GM12878 (cell line): ENCODE measurements around the gene COL6A3. TPM values are rescaled to one million over a fixed set of nuclear protein-coding genes. Genes with fewer than 3 reads are reported as not detected.

Experiments
- ATAC-seq: fragments of 200-7000 bp; cut with Tn5 transposase; 3 replicates; pipeline ENCODE4 v1.9.1; 2020; ENCODE audit warnings: mild to moderate bottlenecking, moderate library complexity
- BruUV-seq: library from RNA; stranded (reverse); fragments of 400-500 nt; replicated peaks from 2 replicates; lab custom pipeline; 2021; lab: Mats Ljungman, UMichigan
- CTCF ChIA-PET: fragments of 300-600 bp; sonication (Branson Sonifier 250); formaldehyde crosslinking; extraction: SDS; loops from one replicate; lab custom pipeline; 2021; ENCODE audit warnings: inconsistent platforms; lab: Yijun Ruan, JAX
- POLR2A ChIA-PET: fragments of 350-600 bp; formaldehyde crosslinking; extraction: SDS; loops from one replicate; lab custom pipeline; 2021; ENCODE audit warnings: inconsistent platforms; lab: Charles Lee
- RAD21 ChIA-PET: fragments of 300-600 bp; sonication (Branson Sonifier 250); formaldehyde crosslinking; loops from one replicate; lab custom pipeline; 2023; ENCODE audit warnings: antibody characterized with exemption; ENCODE audit not compliant: unreplicated experiment; lab: Charles Lee
- SMC1A ChIA-PET: fragments of 300-600 bp; sonication (Branson Sonifier 250); formaldehyde crosslinking; loops from one replicate; lab custom pipeline; 2023; ENCODE audit not compliant: unreplicated experiment, uncharacterized antibody; lab: Charles Lee
- DNase-seq: peaks from one replicate; pipeline ENCODE4 v3.0.0-alpha.2; 2011; ENCODE audit warnings: low read depth, low spot score
- FAIRE-seq: peaks from 3 replicates; lab custom pipeline; 2011; peaks lifted over from hg19 to GRCh38; lab: Jason Lieb, UNC
- H2AFZ ChIP-seq: 2 replicates; pipeline ENCODE4 v1.6.0; 2011; ENCODE audit warnings: low read depth, low read length, control low read depth; ENCODE audit not compliant: control insufficient read depth
- H3K27ac ChIP-seq: 2 replicates; pipeline ENCODE4 v1.5.1; 2011; ENCODE audit warnings: control low read depth; ENCODE audit not compliant: control insufficient read depth, insufficient read depth
- H3K27me3 ChIP-seq, 2 experiments: replicated peaks in 1 of 2; 2 replicates each; pipeline versions ENCODE4 v1.6.0 to v1.6.1; 2011; ENCODE audit warnings: low read length in 1 of 2; ENCODE audit not compliant: control insufficient read depth in 2 of 2, insufficient read depth in 2 of 2
- H3K36me3 ChIP-seq, 2 experiments: 2 replicates each; pipeline ENCODE4 v1.5.1; 2011; ENCODE audit warnings: low read length in 1 of 2; ENCODE audit not compliant: control insufficient read depth in 2 of 2, insufficient read depth in 2 of 2
- H3K4me1 ChIP-seq: 2 replicates; pipeline ENCODE4 v1.6.1; 2011; ENCODE audit warnings: mild to moderate bottlenecking, low read length, moderate library complexity, mixed read lengths; ENCODE audit not compliant: control insufficient read depth, insufficient read depth
- H3K4me2 ChIP-seq: 2 replicates; pipeline ENCODE4 v1.6.0; 2011; ENCODE audit warnings: control low read depth; ENCODE audit not compliant: control insufficient read depth, insufficient read depth
- H3K4me3 ChIP-seq: fragments of 200-600 bp; sonication (generic); 2 replicates; pipeline ENCODE4 v1.5.1; 2016
- H3K79me2 ChIP-seq: 2 replicates; pipeline ENCODE4 v1.6.0; 2011; ENCODE audit warnings: low read length; ENCODE audit not compliant: control insufficient read depth, insufficient read depth
- H3K9ac ChIP-seq: 2 replicates; pipeline ENCODE4 v1.8.0; 2011; ENCODE audit warnings: low read length, control low read depth, mixed read lengths; ENCODE audit not compliant: control insufficient read depth, insufficient read depth
- H3K9me3 ChIP-seq: replicated peaks from 3 replicates; pipeline ENCODE4 v1.5.1; 2011; ENCODE audit warnings: mild to moderate bottlenecking, low read length; ENCODE audit not compliant: control insufficient read depth, insufficient read depth
- H4K20me1 ChIP-seq: 2 replicates; pipeline ENCODE4 v1.6.0; 2011; ENCODE audit not compliant: control insufficient read depth, insufficient read depth
- CHD1 ChIP-seq: IDR thresholded peaks from 2 replicates; pipeline ENCODE4 v1.6.1; 2012; ENCODE audit warnings: low read depth, low read length, improper control_type of control experiment
- FOXM1 ChIP-seq: IDR thresholded peaks from 2 replicates; pipeline ENCODE4 v1.6.1; 2012; ENCODE audit warnings: low read depth, mild to moderate bottlenecking, inconsistent platforms, low read length, moderate library complexity
- GABPA ChIP-seq: IDR thresholded peaks from 2 replicates; pipeline ENCODE4 v1.6.1; 2014; ENCODE audit warnings: antibody characterized with exemption, low read depth, mild to moderate bottlenecking, inconsistent platforms
- NR2C2 ChIP-seq: IDR thresholded peaks from 2 replicates; pipeline ENCODE4 v1.6.1; 2011; ENCODE audit warnings: borderline replicate concordance, low read depth; ENCODE audit not compliant: control insufficient read depth, insufficient read length
- PKNOX1 ChIP-seq: fragments of 450-650 bp; IDR thresholded peaks from 2 replicates; pipeline ENCODE4 v1.6.1; 2016; ENCODE audit warnings: mild to moderate bottlenecking
- RB1 ChIP-seq: fragments of 450-650 bp; formaldehyde crosslinking; IDR thresholded peaks from 2 replicates; pipeline ENCODE4 v1.6.1; 2017; ENCODE audit warnings: mild to moderate bottlenecking, borderline replicate concordance
- SUPT20H ChIP-seq: IDR thresholded peaks from 2 replicates; pipeline ENCODE4 v1.6.1; 2011; ENCODE audit warnings: low read depth, mild to moderate bottlenecking, low read length, moderate library complexity, borderline replicate concordance; ENCODE audit not compliant: control insufficient read depth
- YY1 ChIP-seq: IDR thresholded peaks from 2 replicates; pipeline ENCODE4 v1.6.1; 2011; ENCODE audit warnings: low read depth, mild to moderate bottlenecking, low read length
- WGBS: methylation state at CpG from one replicate; pipeline ENCODE4 v1.1.6; 2016; ENCODE audit warnings: low lambda C conversion rate; ENCODE audit not compliant: insufficient replicate concordance, insufficient coverage; ENCODE audit errors: missing lambda C conversion rate; 5-methylcytosine and 5-hydroxymethylcytosine counted together
- in situ Hi-C: fragments of 300-500 bp; cut with MboI; formaldehyde crosslinking; loops from 9 replicates; pipeline ENCODE4 v1.14.3; 2018; ENCODE audit warnings: mixed read lengths
- intact Hi-C: fragments of 100-400 bp; cut with micrococcal nuclease; formaldehyde crosslinking; loops from one replicate; pipeline ENCODE4 v1.14.2; 2022; ENCODE audit not compliant: unreplicated experiment
- polyA plus RNA-seq, 11 experiments: library from polyadenylated mRNA; depleted of rRNA in 4 of 11; unstranded in 6 of 11; stranded (reverse) in 5 of 11; fragments of >200 nt; fragmentation: Nextera tagmentation in 4 of 11; fragmentation: Illumina TruSeq in 1 of 11; extraction: Ambion mirVana in 4 of 11; extraction: Trizol in 1 of 11; gene quantifications; 1 replicate in 1 of 11; 2 replicates in 10 of 11; pipeline versions ENCODE4 v1.2.1 to v1.2.3, GENCODE V29; 2011 to 2016; ENCODE audit warnings: inconsistent platforms in 2 of 11, missing spikeins in 2 of 11, low read depth in 1 of 11
- total RNA-seq, 4 experiments: library from RNA; depleted of rRNA in 3 of 4; stranded (reverse); fragments of >200 nt in 3 of 4; fragmentation: Illumina TruSeq in 1 of 4; extraction: Trizol in 1 of 4; gene quantifications; 2 replicates each; pipeline versions ENCODE4 v1.2.1 to v1.2.3, GENCODE V29; 2013 to 2021
- TF ChIP-seq, protein P1 (sequence below): fragments of 450-650 bp; IDR thresholded peaks from 2 replicates; pipeline ENCODE4 v1.6.1; 2014; ENCODE audit warnings: mild to moderate bottlenecking
- TF ChIP-seq, protein P2 (sequence below): IDR thresholded peaks from 2 replicates; pipeline ENCODE4 v1.6.1; 2012; ENCODE audit warnings: low read length, inconsistent platforms
- TF ChIP-seq, protein P3 (sequence below): fragments of 450-650 bp; IDR thresholded peaks from 2 replicates; pipeline ENCODE4 v1.6.1; 2018; ENCODE audit warnings: borderline replicate concordance, mild to moderate bottlenecking; ENCODE audit not compliant: partially characterized antibody

Gene COL6A3
- total and polyA plus RNA-seq, 10 of the 15 experiments (the other 5 are each of a cell fraction or from before 2014, with no cell fraction given) = 0.01 to 0.51 (median 0.09) TPM; not detected in 4

DNA sequence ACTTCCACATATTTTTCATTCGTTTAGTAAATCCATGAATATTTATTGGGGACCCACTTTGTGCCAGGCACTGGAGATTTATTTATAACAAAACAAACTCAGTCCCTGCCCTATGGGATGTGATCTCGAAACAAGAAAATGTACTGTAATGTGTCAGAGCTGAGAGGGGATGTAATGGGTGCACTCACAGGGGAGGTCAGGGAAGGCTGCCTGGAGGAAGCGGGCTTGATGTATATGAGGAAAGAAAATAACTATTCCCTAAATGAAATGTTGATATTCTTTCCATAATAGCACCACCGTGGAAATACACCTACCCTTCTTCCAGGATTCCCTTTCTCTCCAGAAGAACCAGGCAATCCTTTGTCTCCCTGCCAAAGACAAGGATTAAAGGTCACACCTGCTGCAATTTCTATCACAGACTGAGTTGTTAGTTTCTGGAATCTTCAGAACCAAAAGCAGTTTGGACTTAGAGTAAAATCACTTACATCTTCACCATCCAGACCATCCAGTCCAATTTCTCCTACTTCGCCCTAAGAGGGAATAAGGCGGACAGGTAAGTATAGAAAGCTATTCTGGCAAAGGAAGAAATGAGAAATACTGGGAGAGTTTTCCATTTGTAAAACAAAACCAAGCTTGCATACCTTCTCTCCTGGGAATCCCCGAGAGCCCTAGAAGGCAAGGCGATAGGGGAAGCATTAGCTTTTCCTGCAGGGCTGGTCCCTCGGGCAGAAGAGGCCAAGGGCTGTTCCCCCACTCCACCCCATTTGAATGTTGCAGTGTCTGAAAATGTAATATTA lies 55.0 kb downstream of the COL6A3 start (continued):
- no peak for TF ChIP-seq FOXM1
- TF ChIP-seq YY1 = no peak
- TF ChIP-seq, all 136 proteins: peak for 0

DNA sequence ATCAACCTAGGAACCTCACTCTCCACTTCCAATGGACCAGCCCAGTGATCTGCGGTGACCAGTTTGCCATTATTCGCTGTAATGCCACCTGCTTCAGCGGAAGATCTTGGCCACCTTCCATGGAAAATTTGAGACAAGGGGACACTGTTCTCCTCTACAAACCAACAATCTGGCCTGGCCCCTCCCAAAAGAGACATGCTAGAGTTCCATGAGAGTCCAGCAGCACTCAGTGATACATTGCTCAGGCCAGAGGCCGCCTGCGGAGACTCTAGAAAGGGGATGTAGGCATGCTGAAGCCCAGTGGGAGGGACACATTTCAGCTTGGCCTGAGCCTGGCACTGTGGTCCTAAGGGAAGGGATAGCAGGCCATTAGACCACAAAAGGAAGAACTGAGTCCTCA lies 58.3 kb downstream of the COL6A3 start:
- H3K27me3 ChIP-seq = peaks cover 8 to 9% of the 10 kb centered on the region in 2 experiments
- 81% methylated on average over 5 of the region's 5 CpGs for WGBS
- FAIRE-seq = no peak
- no peak overlapping the region for H3K4me3 ChIP-seq
- POLR2A ChIA-PET = no interaction called here
- no peak for ATAC-seq
- in situ Hi-C loops = no loop called here
- no peak for DNase-seq
- no peak overlapping the region for H2AFZ ChIP-seq
- SMC1A ChIA-PET = no interaction called here
- TF ChIP-seq GABPA (no peak), PKNOX1 (no peak), NR2C2 (no peak), SUPT20H (no peak), RB1 (no peak), CHD1 (no peak)
- TF ChIP-seq, protein P1, sequence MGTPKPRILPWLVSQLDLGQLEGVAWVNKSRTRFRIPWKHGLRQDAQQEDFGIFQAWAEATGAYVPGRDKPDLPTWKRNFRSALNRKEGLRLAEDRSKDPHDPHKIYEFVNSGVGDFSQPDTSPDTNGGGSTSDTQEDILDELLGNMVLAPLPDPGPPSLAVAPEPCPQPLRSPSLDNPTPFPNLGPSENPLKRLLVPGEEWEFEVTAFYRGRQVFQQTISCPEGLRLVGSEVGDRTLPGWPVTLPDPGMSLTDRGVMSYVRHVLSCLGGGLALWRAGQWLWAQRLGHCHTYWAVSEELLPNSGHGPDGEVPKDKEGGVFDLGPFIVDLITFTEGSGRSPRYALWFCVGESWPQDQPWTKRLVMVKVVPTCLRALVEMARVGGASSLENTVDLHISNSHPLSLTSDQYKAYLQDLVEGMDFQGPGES = no peak
- TF ChIP-seq, protein P2, sequence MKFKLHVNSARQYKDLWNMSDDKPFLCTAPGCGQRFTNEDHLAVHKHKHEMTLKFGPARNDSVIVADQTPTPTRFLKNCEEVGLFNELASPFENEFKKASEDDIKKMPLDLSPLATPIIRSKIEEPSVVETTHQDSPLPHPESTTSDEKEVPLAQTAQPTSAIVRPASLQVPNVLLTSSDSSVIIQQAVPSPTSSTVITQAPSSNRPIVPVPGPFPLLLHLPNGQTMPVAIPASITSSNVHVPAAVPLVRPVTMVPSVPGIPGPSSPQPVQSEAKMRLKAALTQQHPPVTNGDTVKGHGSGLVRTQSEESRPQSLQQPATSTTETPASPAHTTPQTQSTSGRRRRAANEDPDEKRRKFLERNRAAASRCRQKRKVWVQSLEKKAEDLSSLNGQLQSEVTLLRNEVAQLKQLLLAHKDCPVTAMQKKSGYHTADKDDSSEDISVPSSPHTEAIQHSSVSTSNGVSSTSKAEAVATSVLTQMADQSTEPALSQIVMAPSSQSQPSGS = no peak
- TF ChIP-seq, protein P3, sequence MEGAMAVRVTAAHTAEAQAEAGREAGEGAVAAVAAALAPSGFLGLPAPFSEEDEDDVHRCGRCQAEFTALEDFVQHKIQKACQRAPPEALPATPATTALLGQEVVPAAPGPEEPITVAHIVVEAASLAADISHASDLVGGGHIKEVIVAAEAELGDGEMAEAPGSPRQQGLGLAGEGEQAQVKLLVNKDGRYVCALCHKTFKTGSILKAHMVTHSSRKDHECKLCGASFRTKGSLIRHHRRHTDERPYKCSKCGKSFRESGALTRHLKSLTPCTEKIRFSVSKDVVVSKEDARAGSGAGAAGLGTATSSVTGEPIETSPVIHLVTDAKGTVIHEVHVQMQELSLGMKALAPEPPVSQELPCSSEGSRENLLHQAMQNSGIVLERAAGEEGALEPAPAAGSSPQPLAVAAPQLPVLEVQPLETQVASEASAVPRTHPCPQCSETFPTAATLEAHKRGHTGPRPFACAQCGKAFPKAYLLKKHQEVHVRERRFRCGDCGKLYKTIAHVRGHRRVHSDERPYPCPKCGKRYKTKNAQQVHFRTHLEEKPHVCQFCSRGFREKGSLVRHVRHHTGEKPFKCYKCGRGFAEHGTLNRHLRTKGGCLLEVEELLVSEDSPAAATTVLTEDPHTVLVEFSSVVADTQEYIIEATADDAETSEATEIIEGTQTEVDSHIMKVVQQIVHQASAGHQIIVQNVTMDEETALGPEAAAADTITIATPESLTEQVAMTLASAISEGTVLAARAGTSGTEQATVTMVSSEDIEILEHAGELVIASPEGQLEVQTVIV = no peak
- H3K36me3 ChIP-seq = no peaks in the 10 kb centered on the region
- H3K4me1 ChIP-seq = no peaks in the 10 kb centered on the region
- H3K27ac ChIP-seq = no peak overlapping the region
- no peak overlapping the region for H3K4me2 ChIP-seq
- BruUV-seq = no TSS peak
- no peak overlapping the region for H3K9ac ChIP-seq
- H3K79me2 ChIP-seq = no peaks in the 10 kb centered on the region
- H4K20me1 ChIP-seq = no peaks in the 10 kb centered on the region
- CTCF ChIA-PET = interaction anchor here (0.6 kb wide), 1 partner anchor 1290 kb away, joined by 3 read pairs; no protein-coding TSS in a partner anchor
- H3K9me3 ChIP-seq = no peaks in the 10 kb centered on the region
- RAD21 ChIA-PET = no interaction called here
- intact Hi-C loops = no loop called here
